Measurements from ENCODE around the gene GAB3.

DNA sequence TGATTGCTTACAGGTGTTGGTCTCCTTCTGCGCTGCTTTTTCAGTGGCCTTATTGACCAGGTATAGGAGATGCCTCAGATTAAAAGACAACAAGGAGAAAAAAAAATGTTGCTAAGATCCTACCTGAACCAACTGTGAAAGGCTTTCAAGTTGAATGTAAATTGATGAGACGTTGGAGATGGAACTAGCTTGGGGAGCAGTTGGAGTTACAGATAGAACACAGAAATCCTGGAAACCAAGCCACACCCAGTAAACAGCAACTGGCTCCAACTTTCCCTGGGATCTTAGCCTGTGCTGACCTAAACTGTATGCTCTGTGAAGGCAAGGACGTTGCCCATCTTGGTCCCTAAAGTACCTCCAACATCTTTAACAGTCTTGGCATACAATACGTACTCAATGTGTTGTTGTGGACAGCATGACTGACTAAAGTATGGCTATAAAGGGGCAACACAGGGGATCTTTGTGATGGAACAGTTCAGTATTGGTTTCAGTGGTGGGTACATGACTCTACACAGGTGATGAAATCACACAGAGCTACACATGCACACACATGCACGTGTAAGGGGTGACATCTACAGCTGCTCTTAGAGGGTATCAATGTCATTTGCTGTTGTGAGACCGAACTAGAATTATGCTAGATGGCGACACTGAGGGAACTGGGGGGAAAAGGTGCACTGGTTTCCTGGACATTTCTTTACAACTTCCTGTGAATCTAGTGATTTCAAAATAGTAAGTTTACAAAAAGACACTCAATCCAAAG, 22.3 kb downstream of the GAB3 start:
- no peak for TF ChIP-seq POLR2A (IDR thresholded peaks at IDR 0.05)
- TF ChIP-seq, protein P1, sequence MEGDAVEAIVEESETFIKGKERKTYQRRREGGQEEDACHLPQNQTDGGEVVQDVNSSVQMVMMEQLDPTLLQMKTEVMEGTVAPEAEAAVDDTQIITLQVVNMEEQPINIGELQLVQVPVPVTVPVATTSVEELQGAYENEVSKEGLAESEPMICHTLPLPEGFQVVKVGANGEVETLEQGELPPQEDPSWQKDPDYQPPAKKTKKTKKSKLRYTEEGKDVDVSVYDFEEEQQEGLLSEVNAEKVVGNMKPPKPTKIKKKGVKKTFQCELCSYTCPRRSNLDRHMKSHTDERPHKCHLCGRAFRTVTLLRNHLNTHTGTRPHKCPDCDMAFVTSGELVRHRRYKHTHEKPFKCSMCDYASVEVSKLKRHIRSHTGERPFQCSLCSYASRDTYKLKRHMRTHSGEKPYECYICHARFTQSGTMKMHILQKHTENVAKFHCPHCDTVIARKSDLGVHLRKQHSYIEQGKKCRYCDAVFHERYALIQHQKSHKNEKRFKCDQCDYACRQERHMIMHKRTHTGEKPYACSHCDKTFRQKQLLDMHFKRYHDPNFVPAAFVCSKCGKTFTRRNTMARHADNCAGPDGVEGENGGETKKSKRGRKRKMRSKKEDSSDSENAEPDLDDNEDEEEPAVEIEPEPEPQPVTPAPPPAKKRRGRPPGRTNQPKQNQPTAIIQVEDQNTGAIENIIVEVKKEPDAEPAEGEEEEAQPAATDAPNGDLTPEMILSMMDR (IDR thresholded peaks at IDR 0.05) = no peak

All from right lobe of liver (tissue), 4 donors.